GM19238 (cell line): Measurements from ENCODE around the gene ALG12.

Experiments used
- DNase-seq: peaks from one replicate; pipeline ENCODE4 v3.0.0; 2011; ENCODE audit warnings: low spot score; ENCODE audit not compliant: insufficient read length

Gene ALG12

DNA sequence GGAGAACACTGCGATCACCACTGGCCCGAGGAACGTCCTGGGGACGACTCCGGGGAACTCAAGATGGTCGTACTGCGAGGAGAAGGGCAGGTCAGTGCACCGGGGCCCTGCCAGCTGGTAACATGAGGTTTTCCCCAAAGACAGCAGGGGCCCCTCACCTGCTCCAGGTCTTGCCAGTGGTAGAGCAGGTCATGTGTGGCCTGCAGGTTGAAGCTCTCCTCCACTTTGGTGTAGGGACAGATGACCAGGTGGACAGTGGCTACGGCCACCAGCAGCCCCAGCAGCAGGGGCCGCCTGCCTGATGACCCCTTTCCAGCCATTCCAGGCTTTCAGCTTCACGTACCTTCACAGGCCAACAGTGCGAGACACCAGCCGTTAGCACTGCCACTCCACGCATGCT is 4.8 kb downstream of the ALG12 start:
- DNase-seq, result no peak

DNA sequence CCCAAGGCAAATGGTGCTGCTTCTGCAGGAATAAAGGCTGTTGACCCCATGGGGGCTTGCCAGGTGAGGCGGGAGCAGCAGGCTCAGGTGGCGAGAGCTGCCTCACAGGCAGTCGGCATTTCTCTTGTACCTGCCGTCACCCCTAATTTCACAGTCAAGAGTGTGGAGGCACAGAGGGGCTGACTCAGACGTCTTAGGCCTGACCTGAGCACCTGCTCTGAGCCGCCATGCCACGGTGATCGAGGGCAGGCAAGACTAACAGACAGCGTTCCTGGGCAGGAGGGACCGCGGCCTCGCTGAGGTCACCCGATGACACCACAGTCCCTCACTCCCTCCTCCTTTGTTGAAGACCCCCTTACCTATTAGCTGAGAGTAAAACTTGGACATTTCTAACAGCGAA is 5.2 kb downstream of the ALG12 start:
- no peak for DNase-seq

DNA sequence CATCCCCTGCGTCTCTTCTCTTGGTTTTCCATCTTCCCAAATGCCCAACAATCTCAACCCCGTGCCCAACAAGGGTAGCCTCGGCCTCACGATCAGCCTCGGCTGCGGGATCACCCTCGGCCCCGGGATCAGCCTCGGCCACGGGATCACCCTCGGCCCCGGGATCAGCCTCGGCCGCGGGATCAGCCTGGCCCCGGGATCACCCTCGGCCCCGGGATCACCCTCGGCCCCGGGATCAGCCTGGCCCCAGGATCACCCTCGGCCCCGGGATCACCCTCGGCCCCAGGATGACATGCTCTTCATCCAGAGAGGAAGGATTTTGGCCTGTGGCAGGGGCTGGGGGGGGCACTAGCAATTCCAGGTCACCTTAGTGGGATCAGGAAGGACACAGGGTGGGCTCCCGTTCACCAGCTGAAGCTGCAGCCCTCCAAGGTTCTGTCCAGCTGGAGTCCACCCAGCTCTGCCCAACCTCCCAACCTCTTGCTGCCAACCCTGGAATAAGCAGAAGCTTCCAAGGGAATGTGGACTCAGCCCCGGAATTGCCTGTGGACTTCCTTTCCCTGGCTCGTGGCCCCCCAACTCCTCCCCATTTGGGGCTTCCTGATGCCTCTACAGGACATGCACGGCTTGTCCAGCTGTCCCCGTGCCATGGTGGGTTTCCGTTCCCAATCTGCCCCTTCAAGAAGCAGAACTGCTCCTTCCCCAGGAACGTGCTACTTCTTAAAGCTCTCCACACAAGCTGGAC is 6.2 kb downstream of the ALG12 start:
- no peak for DNase-seq

DNA sequence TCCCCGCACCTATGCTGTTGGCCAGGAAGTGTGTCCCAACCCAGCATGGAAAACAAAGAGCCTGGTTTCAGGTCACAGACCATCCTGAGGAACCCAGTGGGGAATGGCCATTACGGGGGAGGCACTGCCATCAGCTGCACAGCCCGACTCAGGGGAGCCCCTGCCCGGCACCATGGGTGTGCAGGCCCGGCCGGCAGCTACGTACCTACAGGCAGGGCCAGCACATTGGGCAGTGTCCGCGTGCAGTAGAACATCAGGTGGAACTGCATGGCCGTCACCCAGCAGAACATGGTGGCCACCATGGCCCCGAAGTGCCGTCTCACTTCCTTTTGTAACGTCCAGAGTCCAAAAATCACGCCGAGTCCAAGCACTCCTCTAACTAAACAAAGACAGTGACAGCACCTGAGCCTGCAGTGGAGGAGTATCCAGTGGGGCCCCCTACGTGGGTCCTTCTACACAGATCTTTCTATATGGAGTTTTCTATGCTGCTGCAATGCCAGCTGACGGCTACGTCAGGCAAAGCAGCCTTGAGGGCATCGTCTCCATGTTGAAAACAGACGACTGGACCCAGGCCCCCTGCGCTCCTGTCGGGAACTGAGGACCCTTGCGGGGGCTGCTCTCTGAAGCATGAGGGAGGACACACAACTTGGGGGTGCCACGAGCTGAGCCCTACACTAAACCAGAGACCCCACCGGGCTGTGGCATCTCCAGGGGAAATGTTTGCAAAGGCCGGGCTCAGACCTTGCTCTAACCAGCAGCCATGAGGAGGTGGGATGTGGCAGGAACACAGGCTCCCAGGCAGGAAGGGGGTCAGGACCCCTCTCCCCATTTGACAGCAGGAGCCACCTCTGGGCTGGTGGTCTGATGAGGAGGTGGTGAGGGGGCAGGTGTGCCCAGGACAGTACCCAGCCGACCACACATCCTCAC is 7.7 kb downstream of the ALG12 start:
- DNase-seq, result no peak

DNA sequence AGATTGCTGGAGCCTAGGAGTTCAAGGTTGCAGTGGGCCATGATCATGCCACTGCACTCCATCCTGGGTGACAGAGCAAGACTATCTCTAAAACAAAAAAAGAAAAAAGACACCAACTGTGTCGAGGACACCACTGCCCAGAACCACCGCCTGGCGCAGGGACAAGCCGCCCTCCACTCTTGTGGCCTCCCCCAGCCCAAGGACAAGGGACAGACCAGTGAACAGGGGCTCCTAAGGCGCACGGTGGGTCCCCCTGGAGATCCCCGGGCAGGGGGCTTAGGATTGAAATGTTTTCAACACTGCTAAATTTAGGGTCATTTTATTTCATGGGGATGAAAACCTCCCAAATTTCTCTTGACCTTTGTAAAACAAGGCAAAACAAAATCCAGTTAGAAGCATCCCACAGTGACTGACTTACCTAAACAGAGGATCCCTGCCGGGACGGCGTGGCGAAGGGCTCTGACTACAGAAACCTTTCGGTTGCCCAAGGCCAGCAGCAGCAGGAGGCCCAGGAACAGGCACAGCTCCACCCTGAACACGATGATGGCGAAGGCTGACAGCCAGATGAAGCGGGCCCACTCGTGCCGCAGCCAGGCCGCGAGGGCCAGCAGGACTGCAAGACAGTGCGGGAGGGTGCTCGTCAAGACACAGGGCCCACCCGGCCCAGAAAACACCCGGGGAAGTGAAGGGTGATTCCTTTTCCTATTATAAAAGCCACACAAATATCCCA is 8.6 kb downstream of the ALG12 start:
- no peak for DNase-seq

DNA sequence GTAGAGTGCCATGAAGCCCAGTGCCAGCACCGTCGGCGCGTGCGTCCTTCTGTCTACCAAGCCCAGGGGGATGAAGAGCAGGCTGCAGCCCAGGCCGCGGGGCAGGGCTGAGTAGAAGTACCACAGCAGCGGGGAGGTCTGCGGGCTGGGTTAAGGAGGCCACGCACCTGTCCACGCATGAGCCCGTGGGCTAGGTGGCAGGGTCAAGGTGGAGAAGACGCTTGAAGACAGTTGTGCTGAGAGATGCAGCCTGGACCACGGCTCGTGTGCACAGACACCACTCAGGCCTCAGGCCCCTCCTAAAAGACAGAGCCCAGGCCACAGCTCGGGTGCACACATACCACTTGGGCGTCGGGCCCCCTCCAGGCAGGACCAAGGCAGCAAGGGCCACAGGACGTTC is 10.4 kb downstream of the ALG12 start:
- DNase-seq, result no peak

DNA sequence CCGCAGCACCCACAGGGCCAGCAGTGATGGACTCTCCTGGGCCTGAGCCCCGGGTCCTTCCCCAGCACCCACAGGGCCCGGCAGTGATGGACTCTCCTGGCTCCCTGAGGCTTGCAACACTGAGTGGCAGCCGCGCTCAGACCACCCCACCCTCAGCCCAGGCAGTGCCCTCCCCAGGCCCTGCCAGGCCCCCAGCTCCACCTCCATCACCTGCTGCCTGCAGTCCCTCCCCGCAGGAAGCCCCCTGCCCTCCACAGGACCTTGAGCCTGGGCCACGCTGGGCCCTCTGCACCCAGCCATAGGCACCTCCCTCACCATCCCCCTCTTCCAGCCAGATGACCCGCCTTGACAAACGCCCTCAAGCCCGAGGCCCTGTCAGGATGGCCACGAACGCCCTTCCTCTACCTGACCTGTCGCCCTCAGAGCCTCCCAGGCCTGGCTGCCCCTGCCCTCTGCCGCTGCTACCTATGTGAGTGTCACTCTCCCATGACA is 11.4 kb downstream of the ALG12 start:
- DNase-seq, result no peak

DNA sequence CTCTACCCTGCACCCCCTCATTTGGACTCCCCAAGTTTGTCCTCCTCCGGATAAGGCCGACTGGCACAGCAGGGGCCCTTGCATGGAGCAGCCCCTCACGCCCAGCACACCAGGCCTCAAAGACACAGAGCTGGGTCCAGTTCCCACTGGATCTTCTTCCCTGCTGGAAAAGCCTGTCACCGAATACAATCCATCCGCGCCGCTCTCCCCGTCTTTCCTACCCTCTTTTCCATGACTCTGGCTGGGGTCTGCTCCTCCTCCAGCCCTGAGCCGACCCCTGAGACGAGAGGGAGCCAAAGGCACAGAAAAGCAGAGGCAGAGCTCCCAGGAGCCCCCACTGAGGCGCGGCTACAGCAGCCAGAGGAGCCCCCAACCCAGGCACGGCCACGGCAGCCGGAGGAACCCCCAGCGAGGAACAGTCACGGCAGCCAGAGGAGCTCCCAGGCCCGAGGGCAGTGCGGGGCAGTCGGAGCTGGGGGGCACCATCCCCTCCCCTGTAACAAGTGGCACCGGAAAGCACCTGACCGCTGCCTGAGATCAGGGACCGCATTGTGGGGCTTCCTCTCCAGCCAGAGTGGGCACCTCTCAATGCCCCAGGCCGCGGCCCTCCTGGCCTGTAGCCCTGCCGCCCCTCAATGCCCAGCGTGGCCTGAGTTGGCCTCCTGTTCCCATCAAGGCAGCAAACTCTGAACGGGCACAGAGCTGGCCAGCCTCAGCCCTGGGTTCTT is 12.0 kb downstream of the ALG12 start:
- no peak for DNase-seq

DNA sequence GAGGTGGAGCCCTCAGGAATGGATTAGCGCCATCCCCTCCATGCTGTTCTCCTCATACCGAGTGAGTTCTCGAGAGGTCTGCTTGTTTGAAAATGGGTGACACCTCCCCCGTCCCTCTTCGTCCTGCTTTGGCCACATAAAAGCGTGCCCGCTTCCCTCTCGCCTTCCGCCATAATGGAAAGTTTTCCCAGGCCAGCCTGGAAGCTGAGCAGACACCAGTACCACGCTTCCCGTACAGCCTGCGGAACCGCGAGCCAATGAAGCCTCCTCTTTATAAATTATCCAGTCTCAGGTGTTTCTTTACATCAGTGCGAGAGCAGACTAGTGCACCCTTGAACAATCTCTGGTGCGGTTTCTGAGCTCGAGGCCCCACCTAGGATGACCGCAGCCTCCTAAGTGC is 12.8 kb downstream of the ALG12 start:
- DNase-seq, result no peak

DNA sequence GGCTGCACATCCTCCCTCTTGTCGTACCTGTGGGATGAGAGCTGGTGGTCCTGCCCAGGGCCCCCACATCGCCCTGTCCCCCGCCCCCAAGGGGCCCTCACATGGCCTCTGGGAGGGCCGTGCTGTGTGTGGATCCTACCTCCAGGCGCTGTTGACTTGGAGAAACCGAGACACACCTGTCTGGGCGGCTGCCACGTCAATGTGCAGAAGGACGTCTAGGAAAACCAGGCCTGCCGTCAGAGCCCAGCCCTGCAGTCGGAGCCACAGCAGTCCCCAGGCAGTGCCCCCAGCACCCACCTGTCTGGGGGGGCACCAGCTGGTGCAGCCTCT is 14.2 kb downstream of the ALG12 start:
- no peak for DNase-seq

DNA sequence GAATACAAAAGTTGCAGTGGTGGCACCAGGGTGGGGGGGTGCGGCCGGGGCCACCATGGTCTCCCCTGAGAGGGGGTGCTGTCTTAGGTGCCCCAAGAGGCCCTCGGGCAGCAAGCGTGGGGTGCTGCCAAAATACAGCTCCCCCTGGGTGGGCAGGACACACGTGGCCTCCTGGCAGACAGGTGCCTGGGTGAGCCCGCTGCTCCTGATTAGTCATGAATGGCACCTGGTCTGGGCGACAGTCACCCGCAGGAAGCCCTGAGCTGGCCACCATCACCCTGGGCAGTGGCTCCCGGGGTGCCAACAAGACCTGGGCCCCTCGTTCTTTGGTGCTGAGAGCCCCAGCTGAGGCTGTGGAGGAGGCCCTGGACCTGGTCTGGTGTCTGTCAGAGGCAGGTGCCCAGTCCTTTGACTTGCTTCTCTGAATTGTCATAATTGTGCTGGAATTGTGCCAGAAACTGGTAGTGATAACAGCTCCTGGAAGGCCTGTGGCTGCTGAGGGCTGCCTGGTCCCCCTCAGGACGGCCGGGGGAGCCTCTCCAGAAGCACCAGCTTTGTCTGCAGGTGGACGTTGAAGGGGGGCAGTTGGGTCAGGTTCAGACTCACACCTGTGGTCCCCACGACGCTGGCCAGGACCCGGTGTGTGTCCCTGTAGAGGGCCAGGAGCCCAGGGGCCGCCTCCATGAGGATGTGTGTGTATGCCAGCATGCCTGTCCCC is 14.8 kb downstream of the ALG12 start:
- no peak for DNase-seq

DNA sequence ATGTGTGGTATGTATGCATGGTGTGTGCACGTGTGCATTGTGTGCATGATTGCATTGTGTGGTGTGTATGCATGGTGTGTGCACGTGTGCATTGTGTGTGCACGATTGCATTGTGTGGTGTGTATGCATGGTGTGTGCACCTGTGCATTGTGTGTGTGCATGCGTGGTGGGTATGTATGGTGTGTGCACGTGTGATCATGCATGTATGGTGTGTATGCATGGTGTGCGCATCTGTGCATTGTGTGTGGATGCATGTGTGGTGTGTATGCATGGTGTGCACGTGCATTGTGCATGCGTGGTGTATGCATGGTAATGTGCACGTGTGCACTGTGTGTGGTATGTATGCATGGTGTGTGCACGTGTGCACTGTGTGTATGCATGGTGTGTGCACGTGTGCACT is 16.8 kb downstream of the ALG12 start:
- DNase-seq, result no peak

DNA sequence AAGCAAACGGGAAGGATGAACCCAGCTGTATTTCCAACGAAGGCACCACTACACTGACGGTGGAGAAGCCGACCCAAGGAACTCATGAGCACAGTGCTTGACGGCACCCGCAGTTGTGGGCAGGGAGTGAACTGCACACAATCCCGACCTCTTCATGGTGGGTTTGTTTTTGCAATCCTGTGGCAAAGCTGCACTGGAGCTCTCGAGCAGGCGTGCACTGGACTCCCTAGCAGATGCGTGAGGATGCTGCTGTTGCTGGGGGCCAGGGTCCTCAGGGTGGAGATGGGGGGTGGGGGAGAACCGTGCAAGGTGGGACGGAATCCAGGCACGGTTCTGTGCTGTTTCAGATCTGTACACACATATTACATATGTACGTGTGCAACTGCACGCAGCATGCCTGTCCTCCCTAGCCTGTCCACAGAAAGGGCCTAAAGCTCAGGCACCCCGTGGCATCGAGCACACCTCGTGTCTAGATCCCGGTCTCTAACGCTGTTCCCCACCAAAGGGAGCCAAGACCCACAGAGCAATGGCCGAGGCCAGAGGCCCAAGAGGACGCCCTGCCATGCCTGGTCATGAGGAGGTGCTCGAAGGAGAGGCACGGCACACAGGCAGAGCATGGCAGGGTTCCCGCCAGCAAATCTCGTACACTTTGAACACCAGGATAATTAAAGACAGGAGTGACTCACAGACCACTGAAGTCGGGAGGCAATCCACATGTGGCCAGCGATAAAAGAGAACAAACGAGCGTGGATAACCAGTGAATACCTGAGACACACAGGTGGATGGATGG is 17.6 kb downstream of the ALG12 start:
- DNase-seq, result no peak

DNA sequence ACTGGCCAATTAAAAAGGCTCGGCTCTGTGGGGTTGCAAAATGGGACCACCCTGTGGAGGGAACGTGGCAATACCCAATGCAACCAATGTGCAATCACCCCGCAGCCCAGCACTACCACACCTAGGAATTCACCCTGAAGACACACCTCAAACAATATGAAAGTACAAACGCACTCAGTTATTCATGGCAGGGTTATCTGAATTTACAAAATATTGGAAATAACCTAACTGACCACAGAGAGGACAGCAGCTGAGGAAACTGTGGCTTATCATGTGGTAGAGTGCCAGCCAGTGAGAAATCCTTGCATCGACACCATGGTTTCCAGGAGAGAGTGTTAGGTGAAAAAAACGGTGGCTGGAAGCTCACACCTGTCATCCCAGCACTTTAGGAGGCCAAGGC is 18.7 kb downstream of the ALG12 start:
- no peak for DNase-seq

DNA sequence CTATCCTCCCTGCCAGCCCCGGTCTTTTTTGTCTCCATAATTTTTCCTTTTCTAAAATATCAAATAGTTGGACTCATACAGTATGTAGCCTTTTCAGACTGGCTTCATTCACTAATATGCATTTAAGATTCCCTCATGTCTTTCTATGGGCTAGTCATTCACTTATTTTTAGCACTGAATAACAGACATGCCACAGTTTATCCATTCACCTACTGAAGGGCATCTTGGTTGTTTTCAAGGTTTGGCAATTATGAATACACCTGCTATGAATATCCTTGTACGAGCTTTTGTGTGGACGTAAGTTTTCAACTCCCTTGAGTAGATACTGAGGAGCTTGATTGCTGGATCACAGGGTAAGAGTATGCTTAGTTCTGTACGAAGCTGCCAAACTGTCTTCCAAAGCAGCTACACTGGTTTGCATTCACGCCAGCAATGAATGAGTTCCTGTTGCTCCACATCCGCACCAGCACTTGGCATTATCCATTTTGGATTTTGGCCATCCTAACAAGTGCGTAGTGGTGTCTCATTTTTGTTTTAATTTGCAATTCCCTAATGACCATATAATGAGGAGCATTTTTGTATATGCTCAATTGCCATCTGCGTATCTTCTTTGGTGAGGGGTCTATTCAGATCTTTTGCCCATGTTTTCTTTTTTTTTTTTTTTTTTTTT is 21.1 kb downstream of the ALG12 start:
- no peak for DNase-seq

DNA sequence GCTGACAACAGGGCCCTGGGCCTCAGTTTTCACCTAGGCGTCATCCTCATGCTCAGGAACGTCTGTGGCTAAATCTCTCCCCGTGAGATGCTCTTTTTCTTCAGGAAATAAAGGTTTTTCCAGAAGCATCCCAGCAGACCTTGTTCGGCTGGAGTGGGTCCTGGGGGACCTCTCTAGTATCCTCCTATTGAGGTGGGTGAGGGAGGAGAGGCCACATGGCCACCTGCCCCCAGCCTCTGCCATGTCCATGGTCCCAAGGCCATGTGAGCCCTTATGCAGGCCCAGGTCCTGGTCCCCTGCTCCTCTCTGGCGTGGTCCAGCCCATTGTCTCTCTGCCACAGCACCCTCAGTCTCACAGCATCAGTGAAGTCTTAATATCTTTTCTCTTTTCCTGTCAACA is 22.0 kb downstream of the ALG12 start:
- DNase-seq, result no peak

DNA sequence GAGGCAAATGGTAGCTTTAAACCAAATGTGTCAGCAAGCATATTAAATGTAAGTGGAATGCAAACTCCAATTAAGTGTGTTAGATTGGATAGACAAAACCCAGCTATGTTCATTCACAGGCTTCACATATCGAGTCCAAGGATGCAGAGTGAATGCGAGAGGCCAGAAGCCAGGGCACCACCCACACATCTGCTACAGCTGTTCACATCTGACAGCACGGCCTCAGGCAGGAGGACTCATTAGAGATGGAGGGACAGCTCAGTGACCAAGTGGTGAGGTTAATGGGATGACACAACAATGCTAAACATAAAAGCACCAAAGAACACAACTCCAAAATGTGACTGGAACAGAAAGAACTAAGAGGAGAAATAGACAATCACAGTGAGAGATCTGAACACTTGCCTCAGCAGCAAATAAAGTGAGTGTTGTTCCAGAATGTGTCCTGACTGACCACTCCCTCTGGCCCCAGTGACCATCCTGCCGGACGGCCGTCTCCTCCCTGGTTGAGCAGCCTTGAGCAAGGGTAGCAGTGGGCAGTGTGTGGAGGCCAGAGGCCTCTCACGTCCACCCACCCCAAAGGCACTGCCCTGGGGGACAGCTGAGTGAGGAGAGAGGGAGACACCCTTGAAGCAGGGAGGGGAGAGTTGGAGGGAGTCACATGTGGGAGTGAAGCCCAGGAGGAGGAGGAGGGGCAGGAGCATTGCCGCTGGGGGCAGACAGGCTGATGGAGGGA is 23.8 kb downstream of the ALG12 start:
- no peak for DNase-seq

DNA sequence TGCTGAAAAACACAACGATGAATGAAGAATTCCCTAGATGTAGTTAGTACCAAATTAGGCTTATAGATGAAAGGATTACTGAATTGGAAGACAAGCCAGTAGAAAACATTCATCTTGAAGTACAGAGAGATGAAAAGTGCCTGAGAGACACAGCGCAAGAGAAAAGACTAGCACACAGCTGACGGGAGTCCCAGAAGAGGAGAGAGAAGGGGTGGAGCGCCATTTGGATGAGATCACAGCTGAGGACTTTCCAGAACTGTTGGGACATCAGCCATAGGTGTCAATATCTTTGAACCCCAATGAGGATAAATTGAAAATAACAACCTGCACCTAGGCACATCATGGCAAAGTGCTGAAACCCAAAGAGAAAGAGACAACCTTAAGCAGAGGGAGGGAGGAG is 25.2 kb downstream of the ALG12 start:
- no peak for DNase-seq
